K562 (cell line): Measurements from ENCODE around the gene F12. TPM values are rescaled to one million over a fixed set of nuclear protein-coding genes. Genes with fewer than 3 reads are reported as not detected.

Source experiments
- CREM ChIP-seq: IDR thresholded peaks from 2 replicates; pipeline ENCODE4 v1.6.1; 2014; ENCODE audit warnings: antibody characterized with exemption, low read depth
- FOXK1 ChIP-seq: sonication (generic); formaldehyde crosslinking; IDR thresholded peaks from 2 replicates; pipeline ENCODE4 v1.8.0; 2022; ENCODE audit warnings: missing genetic modification reagents, mild to moderate bottlenecking, borderline replicate concordance
- FOXP1 ChIP-seq: sonication (generic); formaldehyde crosslinking; IDR thresholded peaks from 2 replicates; pipeline ENCODE4 v1.8.0; 2022; ENCODE audit warnings: mild to moderate bottlenecking, missing genetic modification reagents
- HSF4 ChIP-seq: fragments of 250-450 bp; sonication (Bioruptor Pico); IDR thresholded peaks from 2 replicates; pipeline ENCODE4 v2.1.2; 2022; ENCODE audit warnings: mild to moderate bottlenecking, moderate library complexity, borderline replicate concordance
- IRF9 ChIP-seq: fragments of 450-650 bp; IDR thresholded peaks from 2 replicates; pipeline ENCODE4 v1.6.1; 2016; ENCODE audit warnings: missing biosample characterization, missing genetic modification characterization
- KHSRP ChIP-seq: fragments of 450-650 bp; IDR thresholded peaks from 2 replicates; pipeline ENCODE4 v1.6.1; 2017
- MXI1 ChIP-seq: IDR thresholded peaks from 2 replicates; pipeline ENCODE4 v1.6.1; 2011; ENCODE audit warnings: low read depth, mild to moderate bottlenecking, improper control_type of control experiment, low read length
- NFE2 ChIP-seq: IDR thresholded peaks from 2 replicates; pipeline ENCODE4 v1.6.1; 2014; ENCODE audit warnings: antibody characterized with exemption, low read depth
- PREB ChIP-seq: sonication (generic); formaldehyde crosslinking; IDR thresholded peaks from 2 replicates; pipeline ENCODE4 v1.8.1; 2023; ENCODE audit warnings: mild to moderate bottlenecking, missing genetic modification reagents
- RAD21 ChIP-seq, 2 experiments: fragments of 250-450 bp in 1 of 2; fragments of 450-650 bp in 1 of 2; sonication (Bioruptor Pico) in 1 of 2; formaldehyde crosslinking in 1 of 2; IDR thresholded peaks in 1 of 2; conservative IDR thresholded peaks in 1 of 2; 2 replicates each; pipeline versions ENCODE4 v1.4.0 to v1.8.0; 2020 to 2022; ENCODE audit warnings: mild to moderate bottlenecking in 2 of 2, moderate library complexity in 1 of 2
- RBM25 ChIP-seq: fragments of 200-400 bp; formaldehyde crosslinking; IDR thresholded peaks from 2 replicates; pipeline ENCODE4 v1.6.1; 2018; ENCODE audit warnings: low read length, low read depth, moderate library complexity; ENCODE audit not compliant: severe bottlenecking
- SIX5 ChIP-seq, 2 experiments: IDR thresholded peaks; 2 replicates each; pipeline ENCODE4 v1.6.1; 2011; ENCODE audit warnings: low read length in 2 of 2, borderline replicate concordance in 1 of 2, low read depth in 1 of 2, mild to moderate bottlenecking in 1 of 2, moderate library complexity in 1 of 2; ENCODE audit not compliant: insufficient read depth in 1 of 2
- SMARCB1 ChIP-seq: IDR thresholded peaks from 2 replicates; pipeline ENCODE4 v1.6.1; 2011; ENCODE audit warnings: improper control_type of control experiment, low read depth; ENCODE audit not compliant: insufficient read length
- SOX6 ChIP-seq: fragments of 450-650 bp; IDR thresholded peaks from 2 replicates; pipeline ENCODE4 v1.6.1; 2014; ENCODE audit warnings: mild to moderate bottlenecking
- TAF1 ChIP-seq: IDR thresholded peaks from 2 replicates; pipeline ENCODE4 v1.6.1; 2011; ENCODE audit warnings: mild to moderate bottlenecking, low read length, moderate library complexity; ENCODE audit not compliant: insufficient read depth, control insufficient read depth, severe bottlenecking; ENCODE audit errors: extremely low read depth
- TBP ChIP-seq: optimal IDR thresholded peaks from 2 replicates; pipeline ENCODE3; 2011; ENCODE audit warnings: low read depth, low read length, improper control_type of control experiment
- TCF7 ChIP-seq: sonication (generic); IDR thresholded peaks from 2 replicates; pipeline ENCODE4 v1.6.1; 2016; ENCODE audit warnings: antibody characterized with exemption, borderline replicate concordance
- ZFX ChIP-seq: sonication (generic); formaldehyde crosslinking; IDR thresholded peaks from 2 replicates; pipeline ENCODE4 v1.8.0; 2022; ENCODE audit warnings: mild to moderate bottlenecking, missing genetic modification reagents, moderate library complexity
- ZMIZ1 ChIP-seq, 2 experiments: fragments of 150-350 bp in 1 of 2; IDR thresholded peaks; 2 replicates each; pipeline ENCODE4 v1.6.1; 2012 to 2016; ENCODE audit warnings: low read depth in 2 of 2, low read length in 2 of 2, mild to moderate bottlenecking in 1 of 2, moderate library complexity in 1 of 2
- ZNF143 ChIP-seq: sonication (generic); formaldehyde crosslinking; IDR thresholded peaks from 2 replicates; pipeline ENCODE4 v1.9.0; 2022; ENCODE audit warnings: mild to moderate bottlenecking, missing genetic modification reagents
- ZNF224 ChIP-seq: sonication (generic); formaldehyde crosslinking; IDR thresholded peaks from 2 replicates; pipeline ENCODE4 v1.8.0; 2022; ENCODE audit warnings: mild to moderate bottlenecking, missing genetic modification reagents
- ZNF239 ChIP-seq: fragments of 250-450 bp; sonication (Bioruptor Pico); IDR thresholded peaks from 2 replicates; pipeline ENCODE4 v1.4.0; 2020; ENCODE audit warnings: mild to moderate bottlenecking
- ZNF253 ChIP-seq: fragments of 250-450 bp; sonication (Bioruptor Pico); conservative IDR thresholded peaks from 2 replicates; pipeline ENCODE4 v1.6.1; 2021; ENCODE audit warnings: mild to moderate bottlenecking
- polyA plus RNA-seq, 8 experiments: library from polyadenylated mRNA; depleted of rRNA in 4 of 8; stranded (reverse) in 5 of 8; unstranded in 3 of 8; fragments of >200 nt; fragmentation: Nextera tagmentation in 2 of 8; fragmentation: Illumina TruSeq in 1 of 8; extraction: Ambion mirVana in 2 of 8; extraction: Trizol in 1 of 8; gene quantifications; 2 replicates each; pipeline versions ENCODE4 v1.2.1 to v1.2.3, GENCODE V29; 2011 to 2014; ENCODE audit warnings: inconsistent platforms in 1 of 8, missing spikeins in 1 of 8
- total RNA-seq, 7 experiments: library from RNA; depleted of rRNA in 6 of 7; stranded (reverse); fragments of >200 nt in 6 of 7; fragmentation: Illumina TruSeq in 2 of 7; extraction: Trizol in 2 of 7; gene quantifications; 2 replicates each; pipeline versions ENCODE4 v1.2.1 to v1.2.3, GENCODE V29; 2011 to 2021; ENCODE audit warnings: low replicate concordance in 1 of 7

The F12 gene
- total and polyA plus RNA-seq, 9 of the 15 experiments (the other 6 are each of a cell fraction or from before 2014, with no cell fraction given) = 0.59 to 18.3 (median 3.6) TPM

DNA sequence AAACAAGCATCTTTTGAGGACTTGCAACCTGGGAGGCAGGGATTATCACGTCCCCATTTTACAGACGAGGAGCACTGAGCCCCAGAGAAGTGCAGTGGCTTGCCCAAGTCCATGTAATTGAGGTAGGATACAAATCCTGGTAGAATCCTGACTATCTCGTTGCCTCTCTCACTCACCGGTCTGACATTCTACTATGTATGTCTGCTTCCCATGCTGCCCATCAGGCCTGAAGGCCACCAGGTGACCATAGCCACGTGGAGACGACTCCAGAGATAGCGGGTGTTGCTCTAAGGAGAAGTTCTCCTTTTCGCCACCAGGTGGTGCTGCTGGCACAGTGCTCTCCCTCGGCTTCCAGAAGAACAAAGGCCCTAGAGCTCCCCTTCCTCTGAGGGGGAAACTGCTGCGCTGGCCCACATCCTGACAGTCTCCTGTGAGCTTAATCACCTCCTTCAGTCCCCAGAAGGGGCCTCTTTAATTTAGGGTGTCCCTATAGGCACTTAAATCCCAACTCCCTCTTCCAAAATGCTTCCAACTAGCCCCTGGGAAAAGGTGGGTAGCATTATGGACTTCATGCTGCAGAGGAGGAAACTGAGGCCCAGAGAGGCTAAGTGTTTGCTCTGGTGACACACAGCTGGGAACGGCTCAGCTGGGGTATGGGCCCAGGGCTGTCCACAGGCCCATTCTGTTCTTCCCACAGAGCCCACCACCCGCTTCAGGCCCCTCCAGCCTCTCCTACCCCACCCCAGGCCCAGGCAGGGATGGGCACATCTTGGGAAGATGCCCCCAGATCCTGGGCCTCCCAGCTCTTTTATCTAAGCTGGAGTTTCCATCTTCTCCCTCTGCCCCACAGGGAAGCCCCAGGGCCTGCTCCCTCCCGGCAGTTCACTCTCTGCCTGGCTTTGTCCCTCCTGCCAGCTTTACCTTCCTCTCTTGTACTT, 18.7 kb downstream of the F12 start (continued):
- TF ChIP-seq PREB = no peak
- TF ChIP-seq RBM25 = peak; percentile 92
- TF ChIP-seq SOX6 = 0 out of 2 replicates have a peak, but pooled peaks have one; percentile 39
- TF ChIP-seq ZNF143 (CRISPR knock-in tag) = no peak
- TF ChIP-seq SIX5 (IDR thresholded peaks at IDR 0.05; ENCODE audit: borderline replicate concordance in 1 of 2, insufficient read depth in 1 of 2, low read depth in 1 of 2, low read length in 2 of 2) = no peak
- no peak for TF ChIP-seq SMARCB1
- TF ChIP-seq TBP = no peak
- TF ChIP-seq FOXP1 = no peak
- TF ChIP-seq TCF7 = no peak
- no peak for TF ChIP-seq KHSRP
- TF ChIP-seq RAD21 (CRISPR knock-in tag; conservative IDR thresholded peaks at IDR 0.05 in 1 of 2, IDR thresholded peaks at IDR 0.05 in 1 of 2) = peak; percentile 84 to 93
- no peak for TF ChIP-seq IRF9
- TF ChIP-seq ZNF253 (CRISPR knock-in tag) = no peak
- TF ChIP-seq NFE2 = no peak
- no peak for TF ChIP-seq MXI1
- 0 out of 2 replicates have a peak, but pooled peaks have one; percentile 5 for TF ChIP-seq CREM
- peak; percentile 61 for TF ChIP-seq ZFX (CRISPR knock-in tag)
- peak in 1 of 2 experiments; percentile 41; a peak in 1 of 4 replicates for TF ChIP-seq ZMIZ1 (IDR thresholded peaks at IDR 0.05; ENCODE audit: low read depth in 2 of 2, low read length in 2 of 2)
- no peak for TF ChIP-seq ZNF239 (CRISPR knock-in tag)
- TF ChIP-seq ZNF224 (CRISPR knock-in tag) = no peak
- TF ChIP-seq FOXK1 = peak; percentile 75; the same call in 1 of the 2 replicates
- no peak for TF ChIP-seq HSF4
- no peak for TF ChIP-seq TAF1
